GM23338 (cell line): ENCODE results near the gene LRATD1. TPM values are rescaled to one million over a fixed set of nuclear protein-coding genes. Genes with fewer than 3 reads are reported as not detected.

Source experiments
- ATAC-seq: fragments of 200-7000 bp; cut with Tn5 transposase; 3 replicates; pipeline ENCODE4 v1.9.1; 2020
- DNase-seq: peaks from one replicate; pipeline ENCODE4 v3.0.0-alpha.2; 2015; ENCODE audit warnings: low spot score
- H2AFZ ChIP-seq: fragments of 200-600 bp; sonication (generic); 2 replicates; pipeline ENCODE4 v1.8.0; 2016; ENCODE audit warnings: antibody characterized with exemption, mild to moderate bottlenecking, moderate library complexity
- H3F3A ChIP-seq: fragments of 200-600 bp; sonication (generic); replicated peaks from 2 replicates; pipeline ENCODE4 v1.8.0; 2017; ENCODE audit warnings: antibody characterized with exemption, mixed run types, low read depth
- H3K27ac ChIP-seq: fragments of 200-600 bp; sonication (generic); 2 replicates; pipeline ENCODE4 v1.6.1; 2016; ENCODE audit warnings: low read depth
- H3K27me3 ChIP-seq: fragments of 200-600 bp; sonication (generic); 2 replicates; pipeline ENCODE4 v1.8.0; 2016; ENCODE audit warnings: mild to moderate bottlenecking, mixed run types, moderate library complexity; ENCODE audit not compliant: insufficient read depth
- H3K36me3 ChIP-seq: fragments of 200-600 bp; sonication (generic); 2 replicates; pipeline ENCODE4 v1.8.0; 2016; ENCODE audit warnings: mild to moderate bottlenecking; ENCODE audit not compliant: insufficient read depth
- H3K4me1 ChIP-seq: fragments of 200-600 bp; sonication (generic); 2 replicates; pipeline ENCODE4 v1.8.0; 2016; ENCODE audit warnings: mild to moderate bottlenecking, moderate library complexity; ENCODE audit not compliant: insufficient read depth
- H3K4me2 ChIP-seq: fragments of 200-600 bp; sonication (generic); 2 replicates; pipeline ENCODE4 v1.7.1; 2017; ENCODE audit warnings: mixed run types
- H3K4me3 ChIP-seq: fragments of 200-600 bp; sonication (generic); 2 replicates; pipeline ENCODE4 v1.6.1; 2016; ENCODE audit warnings: mixed run types
- H3K79me2 ChIP-seq: fragments of 200-600 bp; sonication (generic); replicated peaks from 2 replicates; pipeline ENCODE4 v1.8.0; 2017; ENCODE audit warnings: mild to moderate bottlenecking; ENCODE audit not compliant: insufficient read depth
- H3K9me2 ChIP-seq: fragments of 200-600 bp; sonication (generic); 2 replicates; pipeline ENCODE4 v1.8.0; 2017; ENCODE audit not compliant: insufficient read depth
- H4K20me1 ChIP-seq: fragments of 200-600 bp; sonication (generic); replicated peaks from 2 replicates; pipeline ENCODE4 v1.8.0; 2017; ENCODE audit warnings: mild to moderate bottlenecking; ENCODE audit not compliant: insufficient read depth
- H3K27ac Mint-ChIP-seq: 2 replicates; pipeline ENCODE4 v1.8.0; 2020; ENCODE audit warnings: inconsistent platforms, mild to moderate bottlenecking, moderate library complexity, mixed read lengths
- H3K27me3 Mint-ChIP-seq: 3 replicates; pipeline ENCODE4 v1.8.0; 2022; ENCODE audit warnings: low read depth, mild to moderate bottlenecking, moderate library complexity, mixed read lengths, inconsistent platforms; ENCODE audit not compliant: insufficient read depth, poor library complexity
- H3K36me3 Mint-ChIP-seq: 3 replicates; pipeline ENCODE4 v1.8.0; 2021; ENCODE audit warnings: low read depth, mild to moderate bottlenecking, inconsistent platforms, moderate library complexity, mixed read lengths
- H3K4me1 Mint-ChIP-seq: 3 replicates; pipeline ENCODE4 v1.8.0; 2020; ENCODE audit warnings: mild to moderate bottlenecking, inconsistent platforms, mixed read lengths
- H3K4me3 Mint-ChIP-seq: 3 replicates; pipeline ENCODE4 v1.8.0; 2021; ENCODE audit warnings: moderate library complexity, mild to moderate bottlenecking, inconsistent platforms, mixed read lengths
- H3K9me3 Mint-ChIP-seq: 3 replicates; pipeline ENCODE4 v1.8.0; 2020; ENCODE audit warnings: moderate library complexity, mild to moderate bottlenecking, inconsistent platforms, mixed read lengths
- CREB1 ChIP-seq: fragments of 250-450 bp; sonication (Bioruptor Pico); IDR thresholded peaks from 2 replicates; pipeline ENCODE4 v1.5.0; 2020; ENCODE audit warnings: low read depth, mild to moderate bottlenecking, moderate library complexity
- EZH2 ChIP-seq: fragments of 200-600 bp; sonication (generic); IDR thresholded peaks from one replicate; pipeline ENCODE4 v1.8.0; 2017; ENCODE audit warnings: antibody characterized with exemption, mild to moderate bottlenecking, low read depth; ENCODE audit not compliant: unreplicated experiment
- EZH2phosphoT487 ChIP-seq: fragments of 200-600 bp; sonication (generic); IDR thresholded peaks from one replicate; pipeline ENCODE4 v1.8.1; 2018; ENCODE audit warnings: antibody characterized with exemption; ENCODE audit not compliant: unreplicated experiment
- JUNB ChIP-seq: IDR thresholded peaks from one replicate; pipeline ENCODE4 v1.6.1; 2016; ENCODE audit warnings: antibody characterized with exemption; ENCODE audit not compliant: unreplicated experiment
- NANOG ChIP-seq: IDR thresholded peaks from 2 replicates; pipeline ENCODE4 v1.6.1; 2016; ENCODE audit warnings: antibody characterized with exemption, borderline replicate concordance
- POLR2AphosphoS5 ChIP-seq: IDR thresholded peaks from 2 replicates; pipeline ENCODE4 v1.6.1; 2016; ENCODE audit warnings: antibody characterized with exemption, low read depth
- STAT1 ChIP-seq: IDR thresholded peaks from one replicate; pipeline ENCODE4 v1.6.1; 2016; ENCODE audit warnings: antibody characterized with exemption; ENCODE audit not compliant: unreplicated experiment
- ZNF114 ChIP-seq: fragments of 250-450 bp; sonication (Bioruptor Pico); IDR thresholded peaks from 2 replicates; pipeline ENCODE4 v1.5.0; 2020; ENCODE audit warnings: mild to moderate bottlenecking, moderate library complexity
- ZNF331 ChIP-seq: fragments of 250-450 bp; sonication (Bioruptor Pico); IDR thresholded peaks from 2 replicates; pipeline ENCODE4 v1.5.0; 2020; ENCODE audit warnings: low read depth, mild to moderate bottlenecking, moderate library complexity
- polyA plus RNA-seq: library from polyadenylated mRNA; unstranded; fragments of >200 nt; fragmentation: Nextera tagmentation; extraction: Ambion mirVana; gene quantifications from 2 replicates; pipeline ENCODE4 v1.2.1, GENCODE V29; 2016
- total RNA-seq: library from RNA; depleted of rRNA; stranded (reverse); fragments of >200 nt; shearing (Covaris generic); gene quantifications from 2 replicates; pipeline ENCODE4 v1.2.3, GENCODE V29; 2014
- TF ChIP-seq, protein P1 (sequence below): IDR thresholded peaks from one replicate; pipeline ENCODE4 v1.6.1; 2018; ENCODE audit warnings: antibody characterized with exemption; ENCODE audit not compliant: unreplicated experiment
- TF ChIP-seq, protein P2 (sequence below), 2 experiments: fragments of 200-600 bp in 1 of 2; sonication (generic) in 1 of 2; conservative IDR thresholded peaks; 2 replicates each; pipeline versions ENCODE4 v1.5.1 to v1.6.1; 2016 to 2017; ENCODE audit warnings: antibody characterized with exemption in 2 of 2, low read depth in 2 of 2, mild to moderate bottlenecking in 2 of 2, moderate library complexity in 1 of 2
- TF ChIP-seq, protein P3 (sequence below): IDR thresholded peaks from 2 replicates; pipeline ENCODE4 v1.6.1; 2016; ENCODE audit warnings: antibody characterized with exemption
- TF ChIP-seq, protein P4 (sequence below): fragments of 250-450 bp; sonication (Bioruptor Pico); IDR thresholded peaks from 2 replicates; pipeline ENCODE4 v1.5.0; 2020; ENCODE audit warnings: mild to moderate bottlenecking, moderate library complexity

LRATD1 gene
- total and polyA plus RNA-seq, 2 experiments from 2014 or later: 2.7 to 5.7 TPM

DNA sequence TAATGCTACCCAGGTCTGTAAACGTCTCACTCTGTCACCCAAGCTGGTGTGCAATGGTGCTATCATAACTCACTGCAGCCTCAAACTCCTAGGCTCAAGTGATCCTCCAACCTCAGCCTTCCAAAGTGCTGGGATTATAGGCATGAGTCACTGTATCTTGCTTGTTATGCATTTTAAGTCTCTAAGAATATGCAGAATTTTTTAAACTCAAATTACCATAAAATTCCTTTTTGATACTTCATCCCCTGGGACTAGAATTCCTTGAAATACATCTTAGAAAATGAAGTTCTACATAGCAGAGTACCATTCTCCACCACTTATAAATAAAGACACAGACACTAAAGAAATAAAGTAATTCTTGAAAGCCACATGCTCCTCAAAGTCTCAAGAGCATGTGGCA, 30.2 kb upstream of the LRATD1 start:
- no peaks in the 10 kb centered on the region for H3F3A ChIP-seq
- no peak overlapping the region for H3K27ac ChIP-seq
- Mint-ChIP-seq H3K9me3 (no peaks in the 10 kb centered on the region), H3K27me3 (no peaks in the 10 kb centered on the region), H3K4me1 (no peaks in the 10 kb centered on the region), H3K36me3 (no peaks in the 10 kb centered on the region), H3K4me3 (no peak overlapping the region), H3K27ac (no peak overlapping the region)
- H3K79me2 ChIP-seq: no peaks in the 10 kb centered on the region
- DNase-seq (no peak), ATAC-seq (no peak)
- H3K9me2 ChIP-seq: peaks cover 9% of the 10 kb centered on the region
- no peak overlapping the region for H3K4me3 ChIP-seq
- H3K4me1 ChIP-seq: no peaks in the 10 kb centered on the region
- no peak overlapping the region for H3K4me2 ChIP-seq
- no peaks in the 10 kb centered on the region for H3K36me3 ChIP-seq
- TF ChIP-seq NANOG (no peak), ZNF331 (CRISPR knock-in tag) (no peak), JUNB (no peak), POLR2AphosphoS5 (no peak), STAT1 (no peak), EZH2phosphoT487 (no peak), CREB1 (no peak), ZNF114 (CRISPR knock-in tag) (no peak), EZH2 (no peak)
- TF ChIP-seq, protein P1, sequence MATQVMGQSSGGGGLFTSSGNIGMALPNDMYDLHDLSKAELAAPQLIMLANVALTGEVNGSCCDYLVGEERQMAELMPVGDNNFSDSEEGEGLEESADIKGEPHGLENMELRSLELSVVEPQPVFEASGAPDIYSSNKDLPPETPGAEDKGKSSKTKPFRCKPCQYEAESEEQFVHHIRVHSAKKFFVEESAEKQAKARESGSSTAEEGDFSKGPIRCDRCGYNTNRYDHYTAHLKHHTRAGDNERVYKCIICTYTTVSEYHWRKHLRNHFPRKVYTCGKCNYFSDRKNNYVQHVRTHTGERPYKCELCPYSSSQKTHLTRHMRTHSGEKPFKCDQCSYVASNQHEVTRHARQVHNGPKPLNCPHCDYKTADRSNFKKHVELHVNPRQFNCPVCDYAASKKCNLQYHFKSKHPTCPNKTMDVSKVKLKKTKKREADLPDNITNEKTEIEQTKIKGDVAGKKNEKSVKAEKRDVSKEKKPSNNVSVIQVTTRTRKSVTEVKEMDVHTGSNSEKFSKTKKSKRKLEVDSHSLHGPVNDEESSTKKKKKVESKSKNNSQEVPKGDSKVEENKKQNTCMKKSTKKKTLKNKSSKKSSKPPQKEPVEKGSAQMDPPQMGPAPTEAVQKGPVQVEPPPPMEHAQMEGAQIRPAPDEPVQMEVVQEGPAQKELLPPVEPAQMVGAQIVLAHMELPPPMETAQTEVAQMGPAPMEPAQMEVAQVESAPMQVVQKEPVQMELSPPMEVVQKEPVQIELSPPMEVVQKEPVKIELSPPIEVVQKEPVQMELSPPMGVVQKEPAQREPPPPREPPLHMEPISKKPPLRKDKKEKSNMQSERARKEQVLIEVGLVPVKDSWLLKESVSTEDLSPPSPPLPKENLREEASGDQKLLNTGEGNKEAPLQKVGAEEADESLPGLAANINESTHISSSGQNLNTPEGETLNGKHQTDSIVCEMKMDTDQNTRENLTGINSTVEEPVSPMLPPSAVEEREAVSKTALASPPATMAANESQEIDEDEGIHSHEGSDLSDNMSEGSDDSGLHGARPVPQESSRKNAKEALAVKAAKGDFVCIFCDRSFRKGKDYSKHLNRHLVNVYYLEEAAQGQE: no peak
- TF ChIP-seq, protein P2, sequence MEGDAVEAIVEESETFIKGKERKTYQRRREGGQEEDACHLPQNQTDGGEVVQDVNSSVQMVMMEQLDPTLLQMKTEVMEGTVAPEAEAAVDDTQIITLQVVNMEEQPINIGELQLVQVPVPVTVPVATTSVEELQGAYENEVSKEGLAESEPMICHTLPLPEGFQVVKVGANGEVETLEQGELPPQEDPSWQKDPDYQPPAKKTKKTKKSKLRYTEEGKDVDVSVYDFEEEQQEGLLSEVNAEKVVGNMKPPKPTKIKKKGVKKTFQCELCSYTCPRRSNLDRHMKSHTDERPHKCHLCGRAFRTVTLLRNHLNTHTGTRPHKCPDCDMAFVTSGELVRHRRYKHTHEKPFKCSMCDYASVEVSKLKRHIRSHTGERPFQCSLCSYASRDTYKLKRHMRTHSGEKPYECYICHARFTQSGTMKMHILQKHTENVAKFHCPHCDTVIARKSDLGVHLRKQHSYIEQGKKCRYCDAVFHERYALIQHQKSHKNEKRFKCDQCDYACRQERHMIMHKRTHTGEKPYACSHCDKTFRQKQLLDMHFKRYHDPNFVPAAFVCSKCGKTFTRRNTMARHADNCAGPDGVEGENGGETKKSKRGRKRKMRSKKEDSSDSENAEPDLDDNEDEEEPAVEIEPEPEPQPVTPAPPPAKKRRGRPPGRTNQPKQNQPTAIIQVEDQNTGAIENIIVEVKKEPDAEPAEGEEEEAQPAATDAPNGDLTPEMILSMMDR (conservative IDR thresholded peaks at IDR 0.05; ENCODE audit: low read depth in 2 of 2): no peak
- TF ChIP-seq, protein P3, sequence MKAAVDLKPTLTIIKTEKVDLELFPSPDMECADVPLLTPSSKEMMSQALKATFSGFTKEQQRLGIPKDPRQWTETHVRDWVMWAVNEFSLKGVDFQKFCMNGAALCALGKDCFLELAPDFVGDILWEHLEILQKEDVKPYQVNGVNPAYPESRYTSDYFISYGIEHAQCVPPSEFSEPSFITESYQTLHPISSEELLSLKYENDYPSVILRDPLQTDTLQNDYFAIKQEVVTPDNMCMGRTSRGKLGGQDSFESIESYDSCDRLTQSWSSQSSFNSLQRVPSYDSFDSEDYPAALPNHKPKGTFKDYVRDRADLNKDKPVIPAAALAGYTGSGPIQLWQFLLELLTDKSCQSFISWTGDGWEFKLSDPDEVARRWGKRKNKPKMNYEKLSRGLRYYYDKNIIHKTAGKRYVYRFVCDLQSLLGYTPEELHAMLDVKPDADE: no peak
- TF ChIP-seq, protein P4, sequence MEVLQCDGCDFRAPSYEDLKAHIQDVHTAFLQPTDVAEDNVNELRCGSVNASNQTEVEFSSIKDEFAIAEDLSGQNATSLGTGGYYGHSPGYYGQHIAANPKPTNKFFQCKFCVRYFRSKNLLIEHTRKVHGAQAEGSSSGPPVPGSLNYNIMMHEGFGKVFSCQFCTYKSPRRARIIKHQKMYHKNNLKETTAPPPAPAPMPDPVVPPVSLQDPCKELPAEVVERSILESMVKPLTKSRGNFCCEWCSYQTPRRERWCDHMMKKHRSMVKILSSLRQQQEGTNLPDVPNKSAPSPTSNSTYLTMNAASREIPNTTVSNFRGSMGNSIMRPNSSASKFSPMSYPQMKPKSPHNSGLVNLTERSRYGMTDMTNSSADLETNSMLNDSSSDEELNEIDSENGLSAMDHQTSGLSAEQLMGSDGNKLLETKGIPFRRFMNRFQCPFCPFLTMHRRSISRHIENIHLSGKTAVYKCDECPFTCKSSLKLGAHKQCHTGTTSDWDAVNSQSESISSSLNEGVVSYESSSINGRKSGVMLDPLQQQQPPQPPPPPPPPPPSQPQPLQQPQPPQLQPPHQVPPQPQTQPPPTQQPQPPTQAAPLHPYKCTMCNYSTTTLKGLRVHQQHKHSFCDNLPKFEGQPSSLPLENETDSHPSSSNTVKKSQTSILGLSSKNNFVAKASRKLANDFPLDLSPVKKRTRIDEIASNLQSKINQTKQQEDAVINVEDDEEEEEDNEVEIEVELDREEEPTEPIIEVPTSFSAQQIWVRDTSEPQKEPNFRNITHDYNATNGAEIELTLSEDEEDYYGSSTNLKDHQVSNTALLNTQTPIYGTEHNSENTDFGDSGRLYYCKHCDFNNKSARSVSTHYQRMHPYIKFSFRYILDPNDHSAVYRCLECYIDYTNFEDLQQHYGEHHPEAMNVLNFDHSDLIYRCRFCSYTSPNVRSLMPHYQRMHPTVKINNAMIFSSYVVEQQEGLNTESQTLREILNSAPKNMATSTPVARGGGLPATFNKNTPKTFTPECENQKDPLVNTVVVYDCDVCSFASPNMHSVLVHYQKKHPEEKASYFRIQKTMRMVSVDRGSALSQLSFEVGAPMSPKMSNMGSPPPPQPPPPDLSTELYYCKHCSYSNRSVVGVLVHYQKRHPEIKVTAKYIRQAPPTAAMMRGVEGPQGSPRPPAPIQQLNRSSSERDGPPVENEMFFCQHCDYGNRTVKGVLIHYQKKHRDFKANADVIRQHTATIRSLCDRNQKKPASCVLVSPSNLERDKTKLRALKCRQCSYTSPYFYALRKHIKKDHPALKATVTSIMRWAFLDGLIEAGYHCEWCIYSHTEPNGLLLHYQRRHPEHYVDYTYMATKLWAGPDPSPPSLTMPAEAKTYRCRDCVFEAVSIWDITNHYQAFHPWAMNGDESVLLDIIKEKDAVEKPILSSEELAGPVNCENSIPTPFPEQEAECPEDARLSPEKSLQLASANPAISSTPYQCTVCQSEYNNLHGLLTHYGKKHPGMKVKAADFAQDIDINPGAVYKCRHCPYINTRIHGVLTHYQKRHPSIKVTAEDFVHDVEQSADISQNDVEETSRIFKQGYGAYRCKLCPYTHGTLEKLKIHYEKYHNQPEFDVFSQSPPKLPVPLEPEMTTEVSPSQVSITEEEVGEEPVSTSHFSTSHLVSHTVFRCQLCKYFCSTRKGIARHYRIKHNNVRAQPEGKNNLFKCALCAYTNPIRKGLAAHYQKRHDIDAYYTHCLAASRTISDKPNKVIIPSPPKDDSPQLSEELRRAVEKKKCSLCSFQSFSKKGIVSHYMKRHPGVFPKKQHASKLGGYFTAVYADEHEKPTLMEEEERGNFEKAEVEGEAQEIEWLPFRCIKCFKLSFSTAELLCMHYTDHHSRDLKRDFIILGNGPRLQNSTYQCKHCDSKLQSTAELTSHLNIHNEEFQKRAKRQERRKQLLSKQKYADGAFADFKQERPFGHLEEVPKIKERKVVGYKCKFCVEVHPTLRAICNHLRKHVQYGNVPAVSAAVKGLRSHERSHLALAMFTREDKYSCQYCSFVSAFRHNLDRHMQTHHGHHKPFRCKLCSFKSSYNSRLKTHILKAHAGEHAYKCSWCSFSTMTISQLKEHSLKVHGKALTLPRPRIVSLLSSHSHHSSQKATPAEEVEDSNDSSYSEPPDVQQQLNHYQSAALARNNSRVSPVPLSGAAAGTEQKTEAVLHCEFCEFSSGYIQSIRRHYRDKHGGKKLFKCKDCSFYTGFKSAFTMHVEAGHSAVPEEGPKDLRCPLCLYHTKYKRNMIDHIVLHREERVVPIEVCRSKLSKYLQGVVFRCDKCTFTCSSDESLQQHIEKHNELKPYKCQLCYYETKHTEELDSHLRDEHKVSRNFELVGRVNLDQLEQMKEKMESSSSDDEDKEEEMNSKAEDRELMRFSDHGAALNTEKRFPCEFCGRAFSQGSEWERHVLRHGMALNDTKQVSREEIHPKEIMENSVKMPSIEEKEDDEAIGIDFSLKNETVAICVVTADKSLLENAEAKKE (CRISPR knock-in tag): no peak
- no peaks in the 10 kb centered on the region for H4K20me1 ChIP-seq
- H3K27me3 ChIP-seq: no peaks in the 10 kb centered on the region
- no peak overlapping the region for H2AFZ ChIP-seq
